HuH-7.5 (cell line): ENCODE data around the gene LYSMD4.
A peak's percentile ranks its signal among the peaks of the same experiment; 100 is the strongest.

Source experiments
- DNase-seq: peaks from one replicate; pipeline ENCODE4 v3.0.0; 2011; ENCODE audit warnings: low spot score

Gene LYSMD4

DNA sequence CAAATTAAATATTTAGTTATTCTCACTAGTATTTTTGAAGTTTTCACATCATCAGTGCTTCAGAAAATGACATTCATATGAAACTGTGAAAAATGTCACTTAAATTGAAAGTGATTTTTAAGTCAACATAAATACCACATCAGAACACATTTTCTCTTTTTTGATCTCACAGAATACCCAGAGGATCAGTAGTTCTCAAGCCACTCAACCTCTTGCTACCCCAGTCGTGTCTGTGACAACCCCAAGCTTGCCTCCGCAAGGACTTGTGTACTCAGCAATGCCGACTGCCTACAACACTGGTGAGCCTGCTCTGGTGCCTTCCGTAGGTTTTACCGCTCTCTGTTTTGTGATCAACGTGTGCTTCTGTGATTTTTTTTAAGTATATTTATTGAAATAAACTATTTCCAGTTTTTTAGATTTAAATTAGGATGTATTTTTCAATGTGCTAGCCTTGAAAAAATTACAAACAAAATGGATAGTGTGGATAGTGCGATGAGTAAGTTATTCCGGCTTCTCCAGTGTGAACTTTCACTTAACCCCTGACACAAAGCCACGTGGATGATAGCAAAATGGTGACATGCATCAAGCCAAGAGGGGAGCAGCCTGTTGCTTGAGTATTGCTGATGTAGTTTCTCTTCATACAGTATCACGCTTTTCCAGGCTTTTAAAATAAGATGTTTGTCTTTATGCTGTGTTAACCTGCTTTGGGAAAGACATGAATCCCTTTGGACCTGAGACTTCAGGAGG lies 26.5 kb downstream of the LYSMD4 start:
- DNase-seq: no peak

- peak; percentile 65 for DNase-seq
These were observed 28.8 kb downstream of the LYSMD4 start for GRCh38 chr15:99704444-99704838.

DNA sequence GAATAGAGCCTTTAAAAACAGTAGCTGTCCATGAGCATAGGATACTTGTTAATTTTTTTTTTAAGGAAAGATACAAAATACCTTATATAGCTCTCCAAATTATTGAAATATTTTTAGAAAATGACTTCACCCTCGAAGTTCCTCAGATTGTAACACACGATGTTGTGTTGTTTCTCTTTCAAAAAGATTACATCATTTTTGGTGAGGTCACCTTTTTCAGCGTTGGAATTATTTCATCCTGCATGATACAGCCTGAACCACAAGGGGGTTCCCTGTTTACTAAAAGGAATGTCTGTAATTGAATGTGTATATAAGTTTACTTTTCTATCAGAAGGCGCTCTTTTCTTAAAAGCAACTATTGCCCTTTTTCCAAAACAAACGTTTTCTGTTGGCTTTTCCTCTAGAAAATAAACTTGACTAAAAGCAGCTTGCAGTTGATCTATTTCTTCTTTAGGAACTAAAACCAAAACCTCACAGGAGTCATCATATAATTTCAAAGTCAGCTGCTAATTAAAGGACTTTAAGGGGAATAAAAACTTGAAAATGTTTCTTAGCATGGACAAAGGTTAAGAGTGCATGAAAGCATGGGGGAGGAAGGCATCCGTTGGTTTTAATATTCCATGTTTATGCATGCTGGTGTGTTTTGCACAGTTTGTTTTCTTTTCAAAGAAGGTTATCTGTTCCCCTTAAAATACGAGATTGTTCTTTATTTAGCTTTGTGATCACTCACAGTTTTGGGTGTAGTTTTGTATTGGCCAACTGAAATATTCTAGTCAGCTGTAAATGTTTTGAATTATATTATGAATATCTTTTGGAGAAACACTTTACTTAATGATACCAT lies 29.4 kb downstream of the LYSMD4 start:
- peak; percentile 55 for DNase-seq

DNA sequence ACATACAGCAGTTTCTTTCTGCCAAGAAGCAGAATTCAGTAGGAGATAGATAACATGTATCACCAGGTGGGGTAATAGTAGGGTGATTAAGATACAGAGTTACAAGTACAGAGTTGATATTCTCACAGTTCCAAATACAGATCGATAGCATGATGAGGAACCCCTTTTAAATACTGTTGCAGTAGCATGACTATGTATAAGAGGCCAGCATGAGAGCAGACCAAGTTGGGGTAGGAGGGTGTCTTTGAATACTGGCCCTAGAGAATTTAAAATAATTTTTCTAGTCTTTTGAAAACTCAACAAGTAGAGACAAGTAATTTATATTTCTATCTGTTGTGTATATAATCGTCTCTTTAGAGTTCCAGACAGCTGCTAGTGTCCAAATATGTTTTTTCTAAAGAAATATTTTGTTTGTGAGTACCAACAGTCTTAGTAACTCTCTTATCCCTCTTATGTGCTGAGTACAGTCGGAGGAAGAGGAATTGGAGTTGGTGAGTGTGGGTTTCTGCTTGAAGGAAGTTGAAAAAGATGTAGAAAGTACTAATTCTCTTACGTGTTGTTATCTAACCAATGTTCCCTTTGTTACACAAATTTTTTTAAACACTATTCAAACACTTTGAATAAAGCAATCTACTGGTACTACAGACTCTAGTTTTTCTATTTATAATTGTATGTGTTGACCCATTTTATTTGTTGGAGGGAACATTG lies 30.2 kb downstream of the LYSMD4 start:
- DNase-seq: no peak

DNA sequence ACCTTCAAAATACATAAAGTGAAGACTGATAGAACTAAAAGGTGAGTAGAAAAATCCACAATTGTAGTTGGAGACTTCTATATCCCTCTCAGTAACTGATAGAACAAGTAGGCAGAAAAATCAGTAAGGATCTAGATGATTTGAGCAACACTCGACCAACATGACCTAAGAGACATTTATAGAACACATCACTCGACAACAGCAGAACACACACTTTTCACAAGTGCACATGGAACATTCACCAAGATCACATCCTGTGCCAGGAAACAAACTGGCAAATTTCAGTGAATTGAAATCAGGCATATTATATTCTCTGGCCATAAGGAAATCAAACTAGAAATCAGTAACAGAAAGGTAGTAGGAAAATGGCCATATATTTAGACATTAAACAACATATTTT lies 37.1 kb downstream of the LYSMD4 start:
- DNase-seq: no peak

DNA sequence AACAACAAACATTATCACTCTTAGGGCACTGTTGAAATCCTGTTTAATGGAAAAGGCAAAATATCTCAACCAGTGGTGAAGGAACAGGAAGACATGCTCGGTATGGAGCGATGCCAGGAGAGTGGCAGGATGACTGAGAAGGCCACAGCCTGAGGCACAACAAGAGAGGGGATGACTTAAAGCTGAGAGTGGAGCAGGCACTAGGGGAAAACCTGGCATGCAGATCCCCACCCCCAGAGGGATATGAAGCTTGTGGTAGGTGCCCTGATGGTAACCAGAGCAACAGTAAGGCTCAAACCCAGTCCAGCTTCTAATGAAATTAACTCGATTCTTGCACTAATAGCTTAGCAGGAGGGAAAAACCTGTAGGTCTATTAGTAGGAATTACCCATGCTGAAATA lies 40.4 kb downstream of the LYSMD4 start:
- no peak for DNase-seq

GRCh38 chr15:99686290-99686689 lies 46.9 kb downstream of the LYSMD4 start:
- DNase-seq: no peak

DNA sequence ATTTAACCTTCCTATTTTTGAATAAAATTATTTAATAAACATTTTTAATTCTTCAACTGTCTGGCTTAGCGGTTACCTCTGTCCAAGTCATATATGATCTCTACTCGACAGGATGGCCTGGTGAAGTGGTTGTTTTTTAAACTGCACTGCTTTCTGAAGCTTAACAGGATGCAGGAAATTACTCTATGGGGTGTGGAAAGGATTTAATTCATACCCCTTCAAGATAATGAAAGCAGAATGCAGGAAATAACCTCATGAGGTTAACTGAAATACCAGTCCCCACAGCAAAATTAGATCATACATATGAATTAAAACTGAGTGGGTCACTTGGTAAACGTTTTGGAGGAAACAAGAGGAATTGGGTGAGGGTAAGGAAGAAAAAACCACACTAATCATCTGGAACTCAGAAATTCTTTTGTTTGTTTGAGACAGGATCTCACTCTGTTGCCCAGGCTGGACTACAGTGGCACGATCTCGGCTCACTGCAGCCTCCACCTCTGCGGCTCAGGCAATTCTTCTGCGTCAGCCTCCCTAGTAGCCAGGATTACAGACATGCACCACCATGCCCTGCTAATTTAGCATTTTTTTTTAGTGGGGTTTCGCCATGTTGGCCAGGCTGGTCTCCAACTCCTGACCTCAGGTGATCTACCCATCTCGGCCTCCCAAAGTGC lies 50.1 kb downstream of the LYSMD4 start:
- DNase-seq: no peak

DNA sequence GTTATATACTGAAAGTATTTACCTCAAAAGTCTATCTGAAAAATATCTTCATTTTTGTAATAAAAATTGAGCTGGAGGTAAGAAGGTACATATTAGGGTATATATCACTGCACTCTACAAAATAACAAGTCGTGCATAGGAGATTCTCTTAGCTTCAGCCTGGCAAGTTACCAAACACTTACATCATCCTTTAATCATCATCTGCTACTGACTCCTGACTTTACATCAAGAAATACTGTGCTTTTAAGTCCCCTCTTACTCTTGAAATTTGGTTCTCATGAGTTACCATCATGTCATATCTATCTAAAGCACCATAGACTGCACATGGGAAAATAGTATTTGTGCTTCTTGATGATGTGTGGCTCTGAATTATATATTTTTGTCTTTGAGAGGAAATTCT lies 50.8 kb downstream of the LYSMD4 start:
- no peak for DNase-seq

GRCh38 chr15:99681990-99682389 lies 51.2 kb downstream of the LYSMD4 start:
- no peak for DNase-seq

DNA sequence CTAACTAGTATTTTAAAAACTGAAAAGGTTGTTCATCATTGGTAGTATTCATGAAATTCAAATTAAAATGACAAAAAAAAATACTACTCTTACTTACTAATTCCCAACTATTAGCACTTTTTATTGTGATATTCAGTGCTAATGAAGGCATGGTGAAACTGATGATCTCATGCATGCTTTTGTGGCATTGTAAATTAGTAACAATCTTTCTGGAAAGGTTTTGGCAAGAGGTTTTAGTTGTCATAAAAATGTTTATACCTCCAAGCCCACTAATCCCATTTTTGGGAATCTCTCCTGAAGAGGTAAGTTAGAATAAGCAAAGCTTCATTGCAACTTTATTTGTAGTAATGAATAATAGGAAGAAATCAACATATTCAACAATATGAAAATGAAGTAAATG lies 53.0 kb downstream of the LYSMD4 start:
- no peak for DNase-seq

DNA sequence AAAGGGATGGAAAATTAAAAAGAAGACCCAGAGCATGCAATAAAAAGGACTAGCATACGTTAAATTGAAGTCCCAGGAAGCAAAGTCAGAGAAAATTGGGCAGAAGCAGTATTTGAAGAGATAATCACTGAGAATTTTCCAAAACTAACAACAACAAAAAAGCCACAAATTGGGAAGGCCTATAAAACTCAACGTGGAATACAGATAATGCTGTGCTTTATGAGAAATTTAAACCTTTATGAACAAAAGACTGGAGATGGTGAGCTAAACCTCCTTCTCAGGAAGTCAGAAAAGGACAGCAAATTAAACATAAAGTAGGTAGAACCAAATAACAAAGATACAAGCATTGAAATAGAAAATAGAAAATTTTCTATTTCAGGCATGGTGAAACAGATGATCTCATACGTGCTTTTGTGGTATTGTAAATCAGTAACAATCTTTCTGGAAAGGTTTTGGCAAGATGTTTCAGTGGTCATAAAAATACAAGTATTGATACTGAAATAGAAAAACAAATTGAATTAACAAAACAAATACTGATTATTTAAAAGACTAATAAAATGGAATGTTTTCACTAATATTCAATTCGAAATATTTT lies 55.6 kb downstream of the LYSMD4 start:
- DNase-seq: no peak
